ENCODE data around the gene TMEM120B. TPM values are rescaled to one million over a fixed set of nuclear protein-coding genes. Genes with fewer than 3 reads are reported as not detected.

Gene TMEM120B
- total RNA-seq, 2 donors from 2014 or later = 7.1 to 10.1 TPM

DNA sequence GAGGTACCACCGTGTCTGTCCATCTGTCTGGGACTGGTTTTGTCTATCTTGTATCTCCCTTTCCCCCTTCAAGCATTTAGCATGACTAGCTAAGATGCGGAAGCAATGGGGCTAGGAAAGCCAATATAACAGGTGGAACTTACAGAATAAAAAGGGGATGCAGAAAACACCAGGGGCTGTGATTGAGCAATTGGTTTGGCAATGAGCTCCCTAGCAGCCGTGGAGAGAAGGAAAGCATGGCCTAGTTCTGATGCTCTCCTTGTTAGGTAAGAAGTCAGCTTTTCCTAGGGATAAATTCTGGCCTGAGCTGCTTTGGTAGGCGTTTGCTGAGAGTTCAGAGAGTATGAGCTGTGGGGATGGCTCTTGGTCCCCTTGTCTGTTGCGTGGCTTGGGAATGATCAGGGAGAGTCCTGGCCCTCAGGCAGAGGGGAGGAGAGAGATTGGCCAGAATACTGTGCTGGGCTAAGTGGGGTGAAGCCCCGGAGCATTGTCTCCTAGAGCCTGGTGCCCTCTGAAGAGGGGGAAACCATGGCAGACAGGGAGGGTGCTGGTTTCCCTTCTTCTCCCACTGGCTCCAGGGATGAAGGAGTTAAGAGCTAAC, 98.4 kb downstream of the TMEM120B start:
- Mint-ChIP-seq H3K9me3 (no peaks in the 10 kb centered on the region), H3K4me3 (peak overlapping the region; percentile 79 to 91), H3K36me3 (ENCODE audit: insufficient read depth in 2 of 2) (peaks cover 2 to 15% of the 10 kb centered on the region in 2 donors), H3K27ac (peak overlapping the region; percentile 47), H3K4me1 (ENCODE audit: low read depth) (peaks cover 70% of the 10 kb centered on the region), H3K27me3 (ENCODE audit: low read depth) (no peaks in the 10 kb centered on the region)
- DNase-seq (no peak), ATAC-seq (replicated peaks in 1 of 2) (no peak)

DNA sequence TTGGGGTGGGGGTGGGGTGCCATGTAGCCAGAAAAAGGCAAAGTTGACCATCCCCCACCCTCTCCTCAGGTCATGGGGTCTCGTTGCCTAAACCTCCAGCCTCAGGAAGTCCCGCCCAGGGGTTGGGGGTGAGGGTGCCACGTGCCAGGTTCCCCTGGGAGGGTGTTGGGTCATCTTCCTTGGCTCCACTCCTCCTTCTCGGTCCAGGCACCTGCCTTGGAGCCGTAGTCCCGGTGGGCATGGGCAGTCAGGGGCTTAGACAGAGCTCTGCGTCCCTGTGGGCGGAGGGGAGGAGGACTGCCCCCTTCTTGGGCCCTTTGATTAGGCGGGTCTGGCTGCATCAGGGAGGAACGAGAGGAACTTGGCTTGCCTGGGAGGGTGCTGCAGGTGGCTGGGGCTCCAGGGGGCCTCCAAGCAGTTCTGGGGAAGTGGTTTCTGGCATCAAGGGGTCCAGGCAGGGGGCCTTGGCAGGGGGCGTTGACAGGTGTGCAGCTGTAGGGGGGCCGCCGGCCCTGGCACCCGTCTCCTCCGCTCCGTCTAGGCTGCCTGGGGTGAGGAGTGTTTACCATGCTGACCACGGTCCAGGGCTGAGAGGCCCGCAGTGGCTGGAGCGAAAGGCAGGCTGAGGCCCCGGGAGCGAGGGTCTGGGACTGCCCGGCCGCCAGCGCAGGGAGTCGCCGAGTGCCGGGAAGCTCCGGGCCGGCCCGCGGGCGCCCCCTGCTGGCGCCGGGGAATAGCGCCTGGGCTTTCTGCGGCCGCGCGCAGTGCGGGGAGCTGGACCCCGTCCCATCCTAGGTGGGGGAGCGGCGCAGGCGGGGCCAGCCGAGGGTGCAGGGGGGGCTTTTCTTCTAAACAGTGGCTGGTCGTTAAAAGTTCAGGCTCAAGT, 99.1 kb downstream of the TMEM120B start:
- peak overlapping the region; percentile 84 for H3K27ac Mint-ChIP-seq
- H3K9me3 Mint-ChIP-seq = no peaks in the 10 kb centered on the region
- peak; percentile 71 to 88 for DNase-seq
- H3K36me3 Mint-ChIP-seq (ENCODE audit: insufficient read depth in 2 of 2) = peaks cover 3 to 12% of the 10 kb centered on the region in 2 donors
- H3K27me3 Mint-ChIP-seq (ENCODE audit: low read depth) = no peaks in the 10 kb centered on the region
- H3K4me1 Mint-ChIP-seq (ENCODE audit: low read depth) = peaks cover 63% of the 10 kb centered on the region
- peak overlapping the region; percentile 79 to 91 for H3K4me3 Mint-ChIP-seq
- ATAC-seq (replicated peaks in 1 of 2) = peak; percentile 88 to 89

DNA sequence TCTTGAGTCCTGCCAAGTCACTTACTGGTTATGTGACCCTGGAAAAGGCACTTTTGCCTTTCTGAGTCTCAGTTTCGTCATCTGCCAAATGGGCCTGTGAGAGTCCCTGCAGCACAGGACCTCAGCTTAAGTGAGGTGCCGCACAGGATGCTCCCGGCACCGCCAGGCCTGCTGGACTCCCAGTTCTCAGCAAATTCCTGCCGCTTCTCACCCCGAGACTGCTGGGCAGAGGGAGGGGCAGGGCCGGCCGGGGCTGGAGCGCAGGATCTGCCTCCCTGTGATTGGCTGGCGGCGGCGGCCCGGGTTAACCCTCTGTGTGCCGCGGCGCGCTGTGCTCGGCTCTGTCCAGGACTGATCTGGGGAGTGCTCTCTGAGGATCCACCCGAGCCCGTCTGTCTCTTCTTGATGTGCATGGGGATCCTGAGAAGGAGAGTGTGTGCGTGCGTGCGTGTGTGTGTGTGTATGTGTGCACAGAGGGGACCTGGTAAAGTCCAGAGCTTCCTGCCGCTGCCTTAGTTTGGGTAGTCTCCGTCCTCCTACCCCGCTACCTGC, 99.8 kb downstream of the TMEM120B start:
- Mint-ChIP-seq H3K36me3 (ENCODE audit: insufficient read depth in 2 of 2) (peaks cover 3 to 12% of the 10 kb centered on the region in 2 donors), H3K27ac (peak overlapping the region; percentile 23), H3K4me1 (ENCODE audit: low read depth) (peaks cover 56% of the 10 kb centered on the region), H3K9me3 (no peaks in the 10 kb centered on the region), H3K27me3 (ENCODE audit: low read depth) (no peaks in the 10 kb centered on the region), H3K4me3 (peak overlapping the region; percentile 79 to 91)
- DNase-seq (peak; percentile 53 to 57), ATAC-seq (replicated peaks in 1 of 2) (peak; percentile 69 to 70)

DNA sequence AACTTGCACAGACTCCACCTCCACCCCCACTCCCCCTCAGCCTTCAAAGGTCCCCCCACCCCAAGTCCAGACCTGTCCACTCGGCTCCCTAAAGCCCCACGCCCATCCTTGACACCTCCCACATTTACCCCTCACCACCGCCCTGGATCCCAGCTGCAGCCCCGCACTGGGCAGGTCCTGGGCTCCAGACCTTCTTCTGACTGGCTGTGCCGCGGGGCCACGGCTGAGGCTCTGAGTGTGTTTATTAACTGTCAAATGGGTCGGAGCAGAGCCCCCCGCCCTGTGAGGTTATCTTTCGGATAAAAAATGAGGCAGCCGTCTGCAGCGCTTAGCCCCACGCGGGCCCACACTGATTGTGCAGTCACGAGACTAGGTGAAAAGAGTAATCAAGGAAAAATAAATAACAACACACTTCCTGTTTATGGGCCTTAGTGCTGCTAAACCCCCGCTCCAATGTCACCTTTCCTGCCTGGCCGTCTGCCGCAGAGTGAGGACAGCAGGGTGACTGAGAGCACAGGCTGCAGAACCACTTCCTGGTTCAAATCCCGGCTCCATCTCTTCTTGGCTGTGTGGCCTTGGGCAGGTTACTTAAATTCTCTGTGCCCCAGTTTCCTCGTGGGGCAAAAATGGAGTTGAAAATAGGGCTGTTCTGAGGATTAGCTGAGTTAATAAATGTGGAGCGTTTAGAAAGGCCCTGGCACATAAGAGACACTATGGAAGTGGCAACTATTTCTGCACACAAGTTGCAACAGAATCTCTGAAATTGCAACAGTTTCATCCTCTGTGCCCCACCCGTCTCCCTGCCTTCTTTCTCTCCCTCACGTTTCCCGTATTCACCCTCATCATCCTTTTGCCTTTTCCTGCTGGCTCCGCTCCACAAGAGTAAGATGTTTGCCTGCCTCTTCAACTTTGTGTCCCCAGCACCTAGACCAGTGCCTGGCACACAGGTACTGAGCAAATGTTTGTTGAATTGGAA, 100.7 kb downstream of the TMEM120B start:
- Mint-ChIP-seq H3K9me3 (no peaks in the 10 kb centered on the region), H3K4me3 (peak overlapping the region; percentile 79 to 91), H3K27ac (peak overlapping the region; percentile 56), H3K27me3 (ENCODE audit: low read depth) (no peaks in the 10 kb centered on the region), H3K36me3 (ENCODE audit: insufficient read depth in 2 of 2) (peaks cover 3 to 12% of the 10 kb centered on the region in 2 donors), H3K4me1 (ENCODE audit: low read depth) (peaks cover 50% of the 10 kb centered on the region)
- DNase-seq (no peak), ATAC-seq (replicated peaks in 1 of 2) (no peak)

DNA sequence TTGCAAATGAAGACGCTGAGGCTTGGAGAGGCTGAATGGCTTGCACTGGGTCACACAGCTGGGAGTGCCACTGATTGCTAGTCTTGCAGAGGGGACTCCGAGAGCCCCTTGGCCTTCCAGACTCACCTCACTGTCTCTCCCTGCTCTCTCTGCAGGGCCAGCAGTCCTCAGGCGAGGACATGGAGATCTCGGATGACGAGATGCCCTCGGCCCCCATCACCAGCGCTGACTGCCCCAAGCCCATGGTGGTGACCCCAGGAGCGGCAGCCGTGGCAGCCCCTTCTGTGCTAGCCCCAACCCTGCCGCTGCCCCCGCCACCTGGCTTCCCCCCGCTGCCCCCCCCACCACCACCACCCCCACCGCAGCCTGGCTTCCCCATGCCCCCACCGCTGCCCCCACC, 101.4 kb downstream of the TMEM120B start:
- ATAC-seq (replicated peaks in 1 of 2) = no peak
- H3K27me3 Mint-ChIP-seq (ENCODE audit: low read depth) = no peaks in the 10 kb centered on the region
- no peaks in the 10 kb centered on the region for H3K9me3 Mint-ChIP-seq
- H3K27ac Mint-ChIP-seq = no peak overlapping the region
- H3K4me3 Mint-ChIP-seq = peak overlapping the region; percentile 79 to 91
- no peak for DNase-seq
- H3K36me3 Mint-ChIP-seq (ENCODE audit: insufficient read depth in 2 of 2) = peaks cover 3 to 10% of the 10 kb centered on the region in 2 donors
- H3K4me1 Mint-ChIP-seq (ENCODE audit: low read depth) = peaks cover 45% of the 10 kb centered on the region

DNA sequence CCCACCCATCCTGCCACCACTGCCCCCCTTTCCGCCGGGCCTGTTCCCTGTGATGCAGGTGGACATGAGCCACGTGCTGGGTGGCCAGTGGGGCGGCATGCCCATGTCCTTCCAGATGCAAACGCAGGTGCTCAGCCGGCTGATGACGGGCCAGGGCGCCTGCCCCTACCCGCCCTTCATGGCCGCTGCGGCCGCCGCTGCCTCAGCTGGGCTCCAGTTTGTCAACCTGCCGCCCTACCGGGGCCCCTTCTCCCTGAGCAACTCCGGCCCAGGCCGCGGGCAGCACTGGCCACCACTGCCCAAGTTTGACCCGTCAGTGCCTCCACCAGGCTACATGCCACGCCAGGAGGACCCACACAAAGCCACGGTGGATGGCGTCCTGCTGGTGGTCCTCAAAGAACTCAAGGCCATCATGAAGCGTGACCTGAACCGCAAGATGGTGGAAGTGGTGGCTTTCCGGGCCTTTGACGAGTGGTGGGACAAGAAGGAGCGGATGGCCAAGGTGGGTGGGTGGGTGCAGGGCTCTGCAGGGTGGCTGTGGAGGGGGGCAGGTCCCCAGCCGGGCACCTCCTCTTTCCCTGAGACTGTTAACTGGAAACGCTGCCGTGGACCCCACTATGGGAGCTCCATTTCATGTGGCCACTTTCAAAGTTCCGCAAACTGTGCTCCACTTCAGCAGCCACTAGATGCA, 102.0 kb downstream of the TMEM120B start:
- Mint-ChIP-seq H3K4me3 (no peak overlapping the region), H3K36me3 (ENCODE audit: insufficient read depth in 2 of 2) (peaks cover 3 to 14% of the 10 kb centered on the region in 2 donors), H3K27ac (no peak overlapping the region), H3K9me3 (no peaks in the 10 kb centered on the region), H3K27me3 (ENCODE audit: low read depth) (no peaks in the 10 kb centered on the region), H3K4me1 (ENCODE audit: low read depth) (peaks cover 39% of the 10 kb centered on the region)
- DNase-seq (no peak), ATAC-seq (replicated peaks in 1 of 2) (no peak)

DNA sequence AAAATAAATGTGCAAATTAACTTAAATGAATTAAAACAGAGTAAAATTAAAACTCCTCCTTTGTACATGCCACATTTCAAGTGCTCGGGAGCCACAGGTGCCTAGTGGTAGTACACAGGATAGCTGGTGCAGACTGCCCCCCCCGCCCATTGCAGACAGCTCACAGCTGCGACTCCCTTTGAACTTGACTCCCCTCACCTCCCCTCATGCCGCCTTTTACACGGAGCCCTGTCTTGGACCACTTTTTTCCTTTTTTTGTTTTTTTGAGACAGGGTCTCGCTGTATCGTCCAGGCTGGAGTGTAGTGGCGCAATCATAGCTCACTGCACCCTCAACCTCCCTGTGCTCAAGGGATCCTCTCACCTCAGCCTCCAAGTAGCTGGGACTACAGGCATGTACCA, 102.7 kb downstream of the TMEM120B start:
- Mint-ChIP-seq H3K27ac (peak overlapping the region; percentile 34), H3K4me3 (no peak overlapping the region), H3K36me3 (ENCODE audit: insufficient read depth in 2 of 2) (peaks cover 3 to 14% of the 10 kb centered on the region in 2 donors), H3K9me3 (no peaks in the 10 kb centered on the region), H3K27me3 (ENCODE audit: low read depth) (no peaks in the 10 kb centered on the region), H3K4me1 (ENCODE audit: low read depth) (peaks cover 37% of the 10 kb centered on the region)
- no peak for DNase-seq
- ATAC-seq (replicated peaks in 1 of 2) = no peak

DNA sequence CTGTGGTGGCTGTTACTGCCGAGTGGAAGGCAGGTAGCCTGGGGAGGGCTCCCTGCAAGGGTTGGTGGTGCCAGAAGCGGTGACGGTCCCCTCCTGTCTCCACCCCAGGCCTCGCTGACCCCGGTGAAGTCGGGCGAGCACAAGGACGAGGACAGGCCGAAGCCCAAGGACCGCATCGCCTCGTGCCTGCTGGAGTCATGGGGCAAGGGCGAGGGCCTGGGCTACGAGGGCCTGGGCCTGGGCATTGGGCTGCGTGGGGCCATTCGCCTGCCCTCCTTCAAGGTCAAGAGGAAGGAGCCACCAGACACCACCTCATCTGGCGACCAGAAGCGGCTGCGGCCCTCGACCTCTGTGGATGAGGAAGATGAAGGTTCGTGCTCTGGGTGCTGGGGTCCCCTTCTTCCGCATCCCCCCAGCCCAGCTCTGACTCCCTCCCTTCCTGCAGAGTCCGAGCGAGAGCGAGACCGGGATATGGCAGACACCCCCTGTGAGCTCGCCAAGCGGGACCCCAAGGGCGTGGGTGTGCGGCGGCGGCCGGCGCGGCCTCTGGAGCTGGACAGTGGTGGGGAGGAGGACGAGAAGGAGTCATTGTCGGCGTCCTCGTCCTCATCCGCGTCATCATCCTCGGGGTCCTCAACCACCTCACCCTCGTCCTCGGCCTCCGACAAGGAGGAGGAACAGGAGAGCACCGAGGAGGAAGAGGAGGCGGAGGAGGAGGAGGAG, 104.5 kb downstream of the TMEM120B start:
- DNase-seq = no peak
- Mint-ChIP-seq H3K27ac (no peak overlapping the region), H3K27me3 (ENCODE audit: low read depth) (no peaks in the 10 kb centered on the region), H3K36me3 (ENCODE audit: insufficient read depth in 2 of 2) (peaks cover 3 to 19% of the 10 kb centered on the region in 2 donors), H3K4me1 (ENCODE audit: low read depth) (peaks cover 24% of the 10 kb centered on the region), H3K4me3 (no peak overlapping the region), H3K9me3 (no peaks in the 10 kb centered on the region)
- ATAC-seq (replicated peaks in 1 of 2) = no peak

DNA sequence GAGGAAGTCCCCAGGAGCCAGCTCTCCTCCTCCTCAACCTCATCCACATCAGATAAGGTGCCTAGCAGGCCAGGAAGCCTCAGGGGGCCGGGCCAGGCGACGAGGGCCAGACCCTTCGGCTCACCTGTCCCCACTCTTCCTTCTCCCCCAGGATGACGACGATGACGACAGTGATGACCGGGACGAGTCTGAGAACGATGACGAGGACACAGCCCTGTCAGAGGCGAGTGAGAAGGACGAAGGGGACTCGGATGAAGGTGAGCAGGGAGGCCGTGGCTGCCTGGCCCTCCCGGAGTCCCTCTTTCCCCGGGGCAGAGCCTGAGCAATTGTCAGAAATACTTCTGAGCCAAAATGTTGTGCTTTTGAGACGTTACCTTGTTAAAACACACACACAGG, 105.1 kb downstream of the TMEM120B start:
- H3K36me3 Mint-ChIP-seq (ENCODE audit: insufficient read depth in 2 of 2) = peaks cover 3 to 19% of the 10 kb centered on the region in 2 donors

DNA sequence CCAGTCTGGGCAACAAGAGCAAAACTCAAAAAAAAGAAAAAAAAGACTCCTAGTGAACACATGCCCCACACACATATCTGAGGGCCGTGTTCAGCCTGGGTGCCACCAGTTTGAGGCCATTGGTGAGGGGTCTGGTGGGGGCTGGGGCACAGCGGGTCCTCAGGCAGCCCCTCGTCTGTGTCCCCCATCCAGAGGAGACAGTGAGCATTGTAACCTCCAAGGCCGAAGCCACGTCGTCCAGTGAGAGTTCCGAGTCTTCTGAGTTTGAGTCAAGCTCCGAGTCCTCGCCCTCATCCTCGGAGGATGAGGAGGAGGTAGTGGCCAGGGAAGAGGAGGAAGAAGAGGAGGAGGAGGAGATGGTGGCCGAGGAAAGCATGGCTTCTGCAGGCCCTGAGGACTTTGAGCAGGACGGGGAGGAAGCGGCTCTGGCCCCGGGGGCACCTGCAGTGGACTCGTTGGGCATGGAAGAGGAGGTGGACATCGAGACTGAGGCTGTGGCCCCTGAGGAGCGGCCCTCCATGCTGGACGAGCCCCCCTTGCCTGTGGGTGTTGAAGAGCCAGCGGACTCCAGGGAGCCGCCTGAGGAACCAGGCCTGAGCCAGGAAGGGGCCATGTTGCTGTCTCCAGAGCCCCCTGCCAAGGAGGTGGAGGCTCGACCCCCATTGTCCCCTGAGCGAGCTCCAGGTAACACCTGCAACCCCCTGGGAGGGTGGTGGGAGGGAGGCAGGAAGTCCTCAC, 106.8 kb downstream of the TMEM120B start:
- H3K27me3 Mint-ChIP-seq (ENCODE audit: low read depth) = no peaks in the 10 kb centered on the region
- no peak overlapping the region for H3K4me3 Mint-ChIP-seq
- H3K4me1 Mint-ChIP-seq (ENCODE audit: low read depth) = peaks cover 7% of the 10 kb centered on the region
- H3K36me3 Mint-ChIP-seq (ENCODE audit: insufficient read depth in 2 of 2) = peaks cover 3 to 17% of the 10 kb centered on the region in 2 donors
- peak overlapping the region; percentile 47 for H3K27ac Mint-ChIP-seq
- no peak for DNase-seq
- H3K9me3 Mint-ChIP-seq = no peaks in the 10 kb centered on the region
- ATAC-seq (replicated peaks in 1 of 2) = no peak

More for the DNA sequence above, 105.1 kb downstream of the TMEM120B start:
- H3K4me1 Mint-ChIP-seq (ENCODE audit: low read depth) = peaks cover 20% of the 10 kb centered on the region
- H3K27ac Mint-ChIP-seq = no peak overlapping the region
- ATAC-seq (replicated peaks in 1 of 2) (no peak), DNase-seq (no peak)
- H3K4me3 Mint-ChIP-seq = no peak overlapping the region
- H3K27me3 Mint-ChIP-seq (ENCODE audit: low read depth) = no peaks in the 10 kb centered on the region
- H3K9me3 Mint-ChIP-seq = no peaks in the 10 kb centered on the region

DNA sequence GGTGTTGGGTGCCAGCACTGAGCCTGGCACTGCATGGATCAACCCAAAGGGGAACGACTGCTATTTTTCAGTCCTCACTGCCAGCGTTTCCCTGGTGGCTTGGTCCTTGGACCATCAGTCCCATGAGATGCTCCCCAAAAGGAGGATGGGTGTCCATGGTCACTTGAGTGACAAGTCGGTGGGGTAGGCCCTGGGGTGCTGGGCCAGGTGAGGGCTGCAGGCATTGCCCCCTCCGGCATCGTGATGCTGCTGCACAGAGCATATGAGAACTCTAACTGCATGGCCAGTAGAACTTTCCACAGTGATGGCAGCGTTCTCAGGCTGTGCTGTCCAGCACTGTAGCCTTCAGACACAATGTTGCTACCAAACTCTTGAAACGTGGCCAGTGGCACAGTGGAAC, 107.5 kb downstream of the TMEM120B start:
- ATAC-seq (replicated peaks in 1 of 2) (no peak), DNase-seq (no peak)
- Mint-ChIP-seq H3K27ac (no peak overlapping the region), H3K4me1 (ENCODE audit: low read depth) (peaks cover 7% of the 10 kb centered on the region), H3K4me3 (no peak overlapping the region), H3K9me3 (no peaks in the 10 kb centered on the region), H3K36me3 (ENCODE audit: insufficient read depth in 2 of 2) (peaks cover 3 to 21% of the 10 kb centered on the region in 2 donors), H3K27me3 (ENCODE audit: low read depth) (no peaks in the 10 kb centered on the region)

Data from activated T-cell treated with anti-CD3 and anti-CD28 coated beads, Interleukin-2, amount 50 U/mL, for 72 hours (primary cell).